ENCODE measurements around the gene KIF1B.
"Not testable (repeated sequence)": the region's sequence is repeated elsewhere in the genome, so short reads cannot be mapped to it uniquely, and the experiment has no call there.

KIF1B gene

GRCh38 chr1:10415967-10416366 lies 205.6 kb downstream of the KIF1B start:
- H3K4me1 ChIP-seq; in situ Hi-C loops (cut with MboI; ENCODE audit: low sequenced_read_pairs); DNase-seq (ENCODE audit: low spot score in 2 of 2); H3K9me3 ChIP-seq; H3K27me3 ChIP-seq (ENCODE audit: low read depth); H3K4me3 ChIP-seq: not testable (repeated sequence)
- peaks cover 93% of the 10 kb centered on the region for H3K36me3 ChIP-seq (replicated peaks)

- H3K27me3 ChIP-seq (ENCODE audit: low read depth); in situ Hi-C loops (cut with MboI; ENCODE audit: low sequenced_read_pairs); DNase-seq (ENCODE audit: low spot score in 2 of 2); H3K4me3 ChIP-seq; H3K9me3 ChIP-seq; H3K4me1 ChIP-seq: not testable (repeated sequence)
- peaks cover 72% of the 10 kb centered on the region for H3K36me3 ChIP-seq (replicated peaks)
These were observed 208.4 kb downstream of the KIF1B start for GRCh38 chr1:10418741-10419140.

GRCh38 chr1:10419351-10419750 lies 209.0 kb downstream of the KIF1B start:
- Histone ChIP-seq H3K9me3 (no peaks in the 10 kb centered on the region), H3K4me3 (no peak overlapping the region), H3K36me3 (replicated peaks) (peaks cover 66% of the 10 kb centered on the region), H3K27me3 (ENCODE audit: low read depth) (no peaks in the 10 kb centered on the region), H3K4me1 (no peaks in the 10 kb centered on the region)
- no peak for DNase-seq (ENCODE audit: low spot score in 2 of 2)
- in situ Hi-C loops (cut with MboI; ENCODE audit: low sequenced_read_pairs): no loop called here

GRCh38 chr1:10421637-10422036 lies 211.3 kb downstream of the KIF1B start:
- Histone ChIP-seq H3K9me3 (no peaks in the 10 kb centered on the region), H3K27me3 (ENCODE audit: low read depth) (no peaks in the 10 kb centered on the region), H3K36me3 (replicated peaks) (peaks cover 45% of the 10 kb centered on the region), H3K4me3 (no peak overlapping the region), H3K4me1 (no peaks in the 10 kb centered on the region; the same call in 1 of the 2 replicates)
- in situ Hi-C loops (cut with MboI; ENCODE audit: low sequenced_read_pairs): loop anchor here (10.0 kb wide), 2 partner anchors 477 to 547 kb away; partner anchors contain the start of genes LZIC and NMNAT1
- DNase-seq (ENCODE audit: low spot score in 2 of 2): no peak

GRCh38 chr1:10424034-10424433 lies 213.7 kb downstream of the KIF1B start:
- H3K27me3 ChIP-seq (ENCODE audit: low read depth): no peaks in the 10 kb centered on the region
- H3K4me3 ChIP-seq: no peak overlapping the region
- peaks cover 24% of the 10 kb centered on the region for H3K36me3 ChIP-seq (replicated peaks)
- in situ Hi-C loops (cut with MboI; ENCODE audit: low sequenced_read_pairs): loop anchor here (10.0 kb wide), 2 partner anchors 479 to 549 kb away; partner anchors contain the start of genes LZIC and NMNAT1
- no peak for DNase-seq (ENCODE audit: low spot score in 2 of 2)
- peaks cover 6% of the 10 kb centered on the region for H3K4me1 ChIP-seq
- no peaks in the 10 kb centered on the region for H3K9me3 ChIP-seq

- H3K36me3 ChIP-seq (replicated peaks): peaks cover 18% of the 10 kb centered on the region
- H3K4me1 ChIP-seq: peaks cover 7% of the 10 kb centered on the region
- no peak overlapping the region for H3K4me3 ChIP-seq
- H3K27me3 ChIP-seq (ENCODE audit: low read depth): no peaks in the 10 kb centered on the region
- H3K9me3 ChIP-seq: no peaks in the 10 kb centered on the region
- in situ Hi-C loops (cut with MboI; ENCODE audit: low sequenced_read_pairs): loop anchor here (10.0 kb wide), 2 partner anchors 480 to 550 kb away; partner anchors contain the start of genes LZIC and NMNAT1
- DNase-seq (ENCODE audit: low spot score in 2 of 2): no peak
These were observed 214.3 kb downstream of the KIF1B start for GRCh38 chr1:10424651-10425050.

GRCh38 chr1:10425826-10426534 lies 215.6 kb downstream of the KIF1B start:
- H3K27me3 ChIP-seq (ENCODE audit: low read depth); H3K4me3 ChIP-seq; H3K9me3 ChIP-seq; H3K36me3 ChIP-seq (replicated peaks): not testable (repeated sequence)
- in situ Hi-C loops (cut with MboI; ENCODE audit: low sequenced_read_pairs): loop anchor here (10.0 kb wide), 2 partner anchors 481 to 551 kb away; partner anchors contain the start of genes LZIC and NMNAT1
- peak in 1 of 2 experiments; percentile 23 for DNase-seq (ENCODE audit: low spot score in 2 of 2)
- peaks cover 13% of the 10 kb centered on the region for H3K4me1 ChIP-seq

GRCh38 chr1:10426535-10426848 lies 216.1 kb downstream of the KIF1B start:
- not testable (repeated sequence) for H3K9me3 ChIP-seq; H3K27me3 ChIP-seq (ENCODE audit: low read depth); H3K4me3 ChIP-seq; DNase-seq (ENCODE audit: low spot score in 2 of 2); H3K36me3 ChIP-seq (replicated peaks)
- in situ Hi-C loops (cut with MboI; ENCODE audit: low sequenced_read_pairs): loop anchor here (10.0 kb wide), 2 partner anchors 482 to 552 kb away; partner anchors contain the start of genes LZIC and NMNAT1
- H3K4me1 ChIP-seq: peaks cover 18% of the 10 kb centered on the region

- H3K4me3 ChIP-seq: no peak overlapping the region
- no peaks in the 10 kb centered on the region for H3K27me3 ChIP-seq (ENCODE audit: low read depth)
- in situ Hi-C loops (cut with MboI; ENCODE audit: low sequenced_read_pairs): loop anchor here (10.0 kb wide), 2 partner anchors 484 to 554 kb away; partner anchors contain the start of genes LZIC and NMNAT1
- H3K36me3 ChIP-seq (replicated peaks): no peaks in the 10 kb centered on the region
- no peaks in the 10 kb centered on the region for H3K9me3 ChIP-seq
- DNase-seq (ENCODE audit: low spot score in 2 of 2): no peak
- peaks cover 18% of the 10 kb centered on the region for H3K4me1 ChIP-seq
These were observed 218.6 kb downstream of the KIF1B start for GRCh38 chr1:10428984-10429383.

GRCh38 chr1:10429868-10430215 lies 219.5 kb downstream of the KIF1B start:
- peak overlapping the region; percentile 65 for H3K4me3 ChIP-seq
- peaks cover 18% of the 10 kb centered on the region for H3K4me1 ChIP-seq
- H3K9me3 ChIP-seq: no peaks in the 10 kb centered on the region
- no peaks in the 10 kb centered on the region for H3K36me3 ChIP-seq (replicated peaks)
- in situ Hi-C loops (cut with MboI; ENCODE audit: low sequenced_read_pairs): loop anchor here (5.0 to 10.0 kb wide), 3 partner anchors 67 to 555 kb away; partner anchors contain the start of genes LZIC and NMNAT1
- H3K27me3 ChIP-seq (ENCODE audit: low read depth): no peaks in the 10 kb centered on the region
- no peak for DNase-seq (ENCODE audit: low spot score in 2 of 2)

GRCh38 chr1:10430216-10431069 lies 220.1 kb downstream of the KIF1B start, which contains the start of gene CENPS:
Gene CENPS (plus strand): TSS chr1:10430433. CDS start chr1:10430518, 85 bp downstream.
- in situ Hi-C loops (cut with MboI; ENCODE audit: low sequenced_read_pairs): loop anchor here (5.0 kb wide), 1 partner anchor 67 kb away; no protein-coding TSS in a partner anchor
- peaks cover 18% of the 10 kb centered on the region for H3K4me1 ChIP-seq

More at GRCh38 chr1:10430216-10431069, 220.1 kb downstream of the KIF1B start, which contains the start of gene CENPS:
- peak; percentile 70 to 92 for DNase-seq (ENCODE audit: low spot score in 2 of 2)
- Histone ChIP-seq H3K9me3 (no peaks in the 10 kb centered on the region), H3K27me3 (ENCODE audit: low read depth) (no peaks in the 10 kb centered on the region), H3K4me3 (peak within 1 kb of the TSS; percentile 65), H3K36me3 (replicated peaks) (no peaks in the 10 kb centered on the region)

Data from HAP-1 (cell line).